Measurements from ENCODE around the gene FANCB.

Gene FANCB

GRCh38 chrX:14875624-14876023, 2.8 kb upstream of the FANCB start:
- no peak for DNase-seq (ENCODE audit: low read depth in 1 of 2, low spot score in 1 of 2)
- TF ChIP-seq GABPA (IDR thresholded peaks at IDR 0.05; ENCODE audit: low read depth), result no peak
- TF ChIP-seq REST (IDR thresholded peaks at IDR 0.05; ENCODE audit: insufficient replicate concordance, low read depth), result no peak
- TF ChIP-seq CTCF (IDR thresholded peaks at IDR 0.05; ENCODE audit: insufficient read depth, low read length), result no peak
- Histone ChIP-seq H3K27me3 (ENCODE audit: insufficient read depth, poor library complexity, severe bottlenecking) (no peaks in the 10 kb centered on the region), H3K27ac (replicated peaks) (no peak overlapping the region), H3K4me3 (replicated peaks; ENCODE audit: insufficient read depth, low read length) (no peak overlapping the region)

GRCh38 chrX:14873676-14874049, 794 bp upstream of the FANCB start:
- no peaks in the 10 kb centered on the region for H3K27me3 ChIP-seq (ENCODE audit: insufficient read depth, poor library complexity, severe bottlenecking)
- peak overlapping the region; percentile 57 for H3K4me3 ChIP-seq (replicated peaks; ENCODE audit: insufficient read depth, low read length)
- peak overlapping the region; percentile 71 for H3K27ac ChIP-seq (replicated peaks)
- TF ChIP-seq POLR2AphosphoS5 (IDR thresholded peaks at IDR 0.05; ENCODE audit: low read depth) (no peak), GABPA (IDR thresholded peaks at IDR 0.05; ENCODE audit: low read depth) (no peak), CTCF (IDR thresholded peaks at IDR 0.05; ENCODE audit: insufficient read depth, low read length) (no peak), REST (IDR thresholded peaks at IDR 0.05; ENCODE audit: insufficient replicate concordance, low read depth) (no peak), SPI1 (IDR thresholded peaks at IDR 0.05; ENCODE audit: borderline replicate concordance, low read depth) (no peak)
- no peak for DNase-seq (ENCODE audit: low read depth in 1 of 2, low spot score in 1 of 2)

GRCh38 chrX:14872355-14872754, 514 bp downstream of the FANCB start:
- Histone ChIP-seq H3K27me3 (ENCODE audit: insufficient read depth, poor library complexity, severe bottlenecking) (no peaks in the 10 kb centered on the region), H3K4me3 (replicated peaks; ENCODE audit: insufficient read depth, low read length) (peak overlapping the region; percentile 74), H3K27ac (replicated peaks) (peak overlapping the region; percentile 67)
- TF ChIP-seq POLR2AphosphoS5 (IDR thresholded peaks at IDR 0.05; ENCODE audit: low read depth), result no peak
- TF ChIP-seq SPI1 (IDR thresholded peaks at IDR 0.05; ENCODE audit: borderline replicate concordance, low read depth), result no peak
- TF ChIP-seq GABPA (IDR thresholded peaks at IDR 0.05; ENCODE audit: low read depth), result no peak
- TF ChIP-seq CTCF (IDR thresholded peaks at IDR 0.05; ENCODE audit: insufficient read depth, low read length), result no peak
- TF ChIP-seq REST (IDR thresholded peaks at IDR 0.05; ENCODE audit: insufficient replicate concordance, low read depth), result no peak
- no peak for DNase-seq (ENCODE audit: low read depth in 1 of 2, low spot score in 1 of 2)
